Activated CD4-positive, alpha-beta T cell treated with anti-CD3 and anti-CD28 coated beads for 24 hours (primary cell): ENCODE measurements around the gene VTI1B.
"Not testable (repeated sequence)": the region's sequence is repeated elsewhere in the genome, so short reads cannot be mapped to it uniquely, and the experiment has no call there.

Source experiments
- DNase-seq, 2 donors: peaks; one replicate each; pipeline ENCODE4 v3.0.0-alpha.2; 2020; ENCODE audit warnings: low read depth in 2 of 2

Gene VTI1B

GRCh38 chr14:67630186-67630585, 44.2 kb downstream of the VTI1B start:
- DNase-seq: no peak

- DNase-seq: no peak
Measured at GRCh38 chr14:67627519-67627918, 46.9 kb downstream of the VTI1B start.

- DNase-seq: not testable (repeated sequence)
Measured at GRCh38 chr14:67626131-67626530, 48.3 kb downstream of the VTI1B start.

GRCh38 chr14:67623114-67623513, 51.3 kb downstream of the VTI1B start:
- DNase-seq: no peak

GRCh38 chr14:67622675-67623074, 51.8 kb downstream of the VTI1B start:
- DNase-seq: no peak

GRCh38 chr14:67620217-67620785, 54.1 kb downstream of the VTI1B start:
- DNase-seq: no peak

- peak; percentile 95 to 96 for DNase-seq
Measured at GRCh38 chr14:67619446-67620216, 54.8 kb downstream of the VTI1B start, which contains the start of gene ARG2. ARG2 (plus strand) TSS chr14:67619920; CDS start chr14:67619978, 58 bp downstream.

GRCh38 chr14:67618617-67619063, 55.8 kb downstream of the VTI1B start:
- DNase-seq: no peak

GRCh38 chr14:67610491-67610890, 63.9 kb downstream of the VTI1B start:
- DNase-seq: no peak

- DNase-seq: no peak
Measured at GRCh38 chr14:67609642-67610310, 64.7 kb downstream of the VTI1B start.

GRCh38 chr14:67607646-67608045, 66.8 kb downstream of the VTI1B start:
- no peak for DNase-seq

- no peak for DNase-seq
Measured at GRCh38 chr14:67602995-67603545, 71.4 kb downstream of the VTI1B start.

GRCh38 chr14:67602076-67602475, 72.4 kb downstream of the VTI1B start:
- no peak for DNase-seq

- DNase-seq: not testable (repeated sequence)
Measured at GRCh38 chr14:67600562-67600974, 73.9 kb downstream of the VTI1B start.

GRCh38 chr14:67599698-67600561, 74.5 kb downstream of the VTI1B start, which contains the start of gene PIGH:
PIGH (minus strand) TSS chr14:67600268; CDS start chr14:67600203, 65 bp downstream.
- DNase-seq: peak; percentile 89 to 94
